Upper lobe of left lung (tissue), 4 donors: ENCODE results near the gene ZBTB5.
"Not testable (repeated sequence)": the region's sequence is repeated elsewhere in the genome, so short reads cannot be mapped to it uniquely, and the experiment has no call there.

Experiments used
- EP300 ChIP-seq, 4 donors: sonication (generic); formaldehyde crosslinking; IDR thresholded peaks; one replicate each; pipeline ENCODE4 v1.5.1; 2017; ENCODE audit warnings: antibody characterized with exemption in 4 of 4, control low read depth in 2 of 4
- POLR2A ChIP-seq, 4 donors: fragments of 450-650 bp; IDR thresholded peaks; one replicate each; pipeline ENCODE4 v1.5.1; 2016 to 2017; ENCODE audit warnings: antibody characterized with exemption in 4 of 4, mild to moderate bottlenecking in 2 of 4
- TF ChIP-seq, protein P1 (sequence below), 6 experiments: fragments of 450-650 bp in 4 of 6; fragments of 200-600 bp in 2 of 6; sonication (generic) in 2 of 6; IDR thresholded peaks; one replicate each; pipeline ENCODE4 v1.5.1; 2016 to 2019; ENCODE audit warnings: antibody characterized with exemption in 6 of 6

DNA sequence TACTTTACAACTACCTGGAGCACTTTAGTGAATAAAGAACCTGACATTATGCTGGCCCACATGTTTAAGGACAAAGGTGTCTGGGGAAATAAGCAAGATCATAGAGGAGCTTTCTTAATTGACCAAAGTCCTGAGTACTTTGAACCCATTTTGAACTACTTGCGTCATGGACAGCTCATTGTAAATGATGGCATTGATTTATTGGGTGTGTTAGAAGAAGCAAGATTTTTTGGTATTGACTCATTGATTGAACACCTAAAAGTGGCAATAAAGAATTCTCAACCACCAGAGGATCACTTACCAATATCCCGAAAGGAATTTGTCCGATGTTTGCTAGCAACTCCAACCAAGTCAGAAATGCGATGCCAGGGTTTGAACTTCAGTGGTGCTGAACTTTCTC is 12.2 kb upstream of the ZBTB5 start:
- TF ChIP-seq, protein P1, sequence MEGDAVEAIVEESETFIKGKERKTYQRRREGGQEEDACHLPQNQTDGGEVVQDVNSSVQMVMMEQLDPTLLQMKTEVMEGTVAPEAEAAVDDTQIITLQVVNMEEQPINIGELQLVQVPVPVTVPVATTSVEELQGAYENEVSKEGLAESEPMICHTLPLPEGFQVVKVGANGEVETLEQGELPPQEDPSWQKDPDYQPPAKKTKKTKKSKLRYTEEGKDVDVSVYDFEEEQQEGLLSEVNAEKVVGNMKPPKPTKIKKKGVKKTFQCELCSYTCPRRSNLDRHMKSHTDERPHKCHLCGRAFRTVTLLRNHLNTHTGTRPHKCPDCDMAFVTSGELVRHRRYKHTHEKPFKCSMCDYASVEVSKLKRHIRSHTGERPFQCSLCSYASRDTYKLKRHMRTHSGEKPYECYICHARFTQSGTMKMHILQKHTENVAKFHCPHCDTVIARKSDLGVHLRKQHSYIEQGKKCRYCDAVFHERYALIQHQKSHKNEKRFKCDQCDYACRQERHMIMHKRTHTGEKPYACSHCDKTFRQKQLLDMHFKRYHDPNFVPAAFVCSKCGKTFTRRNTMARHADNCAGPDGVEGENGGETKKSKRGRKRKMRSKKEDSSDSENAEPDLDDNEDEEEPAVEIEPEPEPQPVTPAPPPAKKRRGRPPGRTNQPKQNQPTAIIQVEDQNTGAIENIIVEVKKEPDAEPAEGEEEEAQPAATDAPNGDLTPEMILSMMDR (IDR thresholded peaks at IDR 0.05), result not testable (repeated sequence)
- not testable (repeated sequence) for TF ChIP-seq POLR2A, EP300 (IDR thresholded peaks at IDR 0.05)
